ENCODE measurements around the gene BRWD1. TPM values are rescaled to one million over a fixed set of nuclear protein-coding genes. Genes with fewer than 3 reads are reported as not detected.

BRWD1 gene
- total and polyA plus RNA-seq, 2 donors from 2014 or later, result 9.1 to 43.9 TPM

GRCh38 chr21:39232861-39233291 lies 80.6 kb downstream of the BRWD1 start:
- DNase-seq (no peak), FAIRE-seq (no peak)
- Histone ChIP-seq H3K36me3 (ENCODE audit: control insufficient read depth in 2 of 3, insufficient read depth in 3 of 3, low read length in 3 of 3) (peaks cover 2 to 40% (median 23%) of the 10 kb centered on the region in 3 donors), H3K9me3 (ENCODE audit: control insufficient read depth in 2 of 3, insufficient read depth in 1 of 3, low read length in 3 of 3) (no peaks in the 10 kb centered on the region), H3K4me3 (ENCODE audit: low read length in 3 of 3) (no peak overlapping the region), H3K4me1 (ENCODE audit: control insufficient read depth in 2 of 3, insufficient read depth in 2 of 3, low read depth in 1 of 3, low read length in 3 of 3) (no peaks in the 10 kb centered on the region), H3K27me3 (ENCODE audit: control insufficient read depth, insufficient read depth, low read length) (no peaks in the 10 kb centered on the region), H3K9ac (ENCODE audit: low read length in 3 of 3) (no peak overlapping the region), H3K27ac (ENCODE audit: low read depth in 2 of 2, low read length in 2 of 2) (no peak overlapping the region)
- TF ChIP-seq CTCF (IDR thresholded peaks at IDR 0.05; ENCODE audit: borderline replicate concordance, extremely low read depth, insufficient read depth), result no peak
- intact Hi-C loops (cut with DNase I), result no loop called here

- Histone ChIP-seq H3K4me3 (ENCODE audit: low read length in 3 of 3) (no peak overlapping the region), H3K4me1 (ENCODE audit: control insufficient read depth in 2 of 3, insufficient read depth in 2 of 3, low read depth in 1 of 3, low read length in 3 of 3) (no peaks in the 10 kb centered on the region), H3K36me3 (ENCODE audit: control insufficient read depth in 2 of 3, insufficient read depth in 3 of 3, low read length in 3 of 3) (peaks cover 4 to 8% (median 6%) of the 10 kb centered on the region in 3 donors), H3K27me3 (ENCODE audit: control insufficient read depth, insufficient read depth, low read length) (no peaks in the 10 kb centered on the region), H3K9me3 (ENCODE audit: control insufficient read depth in 2 of 3, insufficient read depth in 1 of 3, low read length in 3 of 3) (no peaks in the 10 kb centered on the region), H3K27ac (ENCODE audit: low read depth in 2 of 2, low read length in 2 of 2) (no peak overlapping the region), H3K9ac (ENCODE audit: low read length in 3 of 3) (no peak overlapping the region)
- DNase-seq, result no peak
- FAIRE-seq, result no peak
- TF ChIP-seq CTCF (IDR thresholded peaks at IDR 0.05; ENCODE audit: borderline replicate concordance, extremely low read depth, insufficient read depth), result no peak
- intact Hi-C loops (cut with DNase I), result no loop called here
Measured at GRCh38 chr21:39224930-39225329, 88.5 kb downstream of the BRWD1 start.

GRCh38 chr21:39221997-39222486 lies 91.4 kb downstream of the BRWD1 start:
- Histone ChIP-seq H3K4me1 (ENCODE audit: control insufficient read depth in 2 of 3, insufficient read depth in 2 of 3, low read depth in 1 of 3, low read length in 3 of 3) (no peaks in the 10 kb centered on the region), H3K36me3 (ENCODE audit: control insufficient read depth in 2 of 3, insufficient read depth in 3 of 3, low read length in 3 of 3) (peaks cover 4 to 8% (median 5%) of the 10 kb centered on the region in 3 donors), H3K9ac (ENCODE audit: low read length in 3 of 3) (no peak overlapping the region), H3K4me3 (ENCODE audit: low read length in 3 of 3) (no peak overlapping the region), H3K27me3 (ENCODE audit: control insufficient read depth, insufficient read depth, low read length) (no peaks in the 10 kb centered on the region), H3K27ac (ENCODE audit: low read depth in 2 of 2, low read length in 2 of 2) (no peak overlapping the region), H3K9me3 (ENCODE audit: control insufficient read depth in 2 of 3, insufficient read depth in 1 of 3, low read length in 3 of 3) (no peaks in the 10 kb centered on the region)
- intact Hi-C loops (cut with DNase I), result no loop called here
- no peak for DNase-seq
- TF ChIP-seq CTCF (IDR thresholded peaks at IDR 0.05; ENCODE audit: borderline replicate concordance, extremely low read depth, insufficient read depth), result no peak
- no peak for FAIRE-seq
